ENCODE measurements around the gene AKR1E2.

- no peak for TF ChIP-seq CTCF (IDR thresholded peaks at IDR 0.05; ENCODE audit: insufficient read depth, low read depth, low read length)
- TF ChIP-seq EZH2 (IDR thresholded peaks at IDR 0.05; ENCODE audit: insufficient read depth, low read length), result no peak
These were observed 25.8 kb downstream of the AKR1E2 start for GRCh38 chr10:4851846-4852245.
